HG02763 (cell line): Measurements from ENCODE around the gene HERPUD1.

Experiments
- ATAC-seq: cut with Tn5 transposase; IDR thresholded peaks from one replicate; pipeline ENCODE4 v1.9.1; 2021; ENCODE audit warnings: mild to moderate bottlenecking, moderate library complexity; ENCODE audit not compliant: unreplicated experiment

The HERPUD1 gene

DNA sequence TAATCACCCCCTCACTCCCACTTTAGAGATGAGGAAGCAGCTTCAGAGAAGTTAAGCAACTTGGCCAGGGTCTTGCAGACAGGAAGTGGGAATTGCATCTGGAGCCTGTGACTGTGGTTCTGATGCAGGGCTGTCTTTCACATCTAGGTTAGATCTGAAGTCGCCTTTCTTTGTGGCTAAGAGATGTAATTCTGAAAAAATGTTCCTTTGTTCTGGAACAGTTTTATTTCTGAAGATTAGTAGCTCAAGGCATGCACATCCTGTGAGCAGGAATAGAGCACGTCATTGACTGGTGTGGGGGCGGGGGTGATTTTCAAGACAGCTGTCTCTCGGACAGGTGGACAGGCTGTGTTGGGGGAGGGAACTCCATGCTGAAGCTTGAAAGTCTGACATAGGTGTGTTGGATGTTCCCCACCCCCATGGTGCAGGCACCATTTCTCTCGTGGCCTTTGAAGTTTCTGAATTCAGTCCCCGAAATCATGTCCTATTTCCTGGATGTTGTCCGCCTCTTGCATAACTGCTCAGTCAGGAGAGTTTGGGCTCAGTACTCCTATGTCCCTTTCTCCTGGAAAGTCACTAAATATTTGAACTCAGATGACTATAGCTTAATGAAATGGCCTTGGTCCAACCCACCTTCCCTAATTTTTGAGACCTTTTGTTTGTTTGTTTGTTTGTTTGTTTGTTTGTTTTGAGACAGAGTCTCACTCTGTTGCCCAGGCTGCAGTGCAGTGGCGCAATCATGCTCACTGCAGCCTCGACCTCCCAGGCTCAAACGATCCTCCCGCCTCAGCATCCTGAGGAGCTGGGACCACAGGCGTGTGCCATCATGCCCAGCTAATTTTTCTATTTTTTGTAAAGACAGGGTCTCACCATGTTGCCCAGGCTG lies 21.0 kb upstream of the HERPUD1 start:
- no peak for ATAC-seq

GRCh38 chr16:56911771-56912571 lies 20.0 kb upstream of the HERPUD1 start:
- peak; percentile 66 for ATAC-seq

GRCh38 chr16:56912746-56913708 lies 18.9 kb upstream of the HERPUD1 start:
- ATAC-seq, result no peak

DNA sequence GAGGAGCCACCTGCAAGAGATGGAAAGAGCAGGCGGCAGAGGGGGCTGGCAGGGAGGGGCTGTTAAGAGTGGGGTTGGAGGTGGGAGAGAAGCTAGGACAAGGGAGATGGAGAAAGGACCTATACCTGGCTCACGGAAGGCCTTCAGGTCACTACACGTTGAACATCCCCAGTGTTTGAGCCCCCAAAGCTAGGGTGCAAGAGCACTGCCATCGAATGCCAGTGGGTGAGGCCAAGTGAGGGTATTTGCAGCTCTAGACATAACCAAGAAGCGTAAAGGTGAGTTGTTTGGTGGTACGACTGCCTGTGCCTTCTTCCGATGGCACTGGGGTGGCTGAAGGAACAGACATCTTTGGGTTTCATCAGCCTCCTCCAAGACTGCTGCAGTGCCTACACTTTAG lies 17.0 kb upstream of the HERPUD1 start:
- no peak for ATAC-seq

DNA sequence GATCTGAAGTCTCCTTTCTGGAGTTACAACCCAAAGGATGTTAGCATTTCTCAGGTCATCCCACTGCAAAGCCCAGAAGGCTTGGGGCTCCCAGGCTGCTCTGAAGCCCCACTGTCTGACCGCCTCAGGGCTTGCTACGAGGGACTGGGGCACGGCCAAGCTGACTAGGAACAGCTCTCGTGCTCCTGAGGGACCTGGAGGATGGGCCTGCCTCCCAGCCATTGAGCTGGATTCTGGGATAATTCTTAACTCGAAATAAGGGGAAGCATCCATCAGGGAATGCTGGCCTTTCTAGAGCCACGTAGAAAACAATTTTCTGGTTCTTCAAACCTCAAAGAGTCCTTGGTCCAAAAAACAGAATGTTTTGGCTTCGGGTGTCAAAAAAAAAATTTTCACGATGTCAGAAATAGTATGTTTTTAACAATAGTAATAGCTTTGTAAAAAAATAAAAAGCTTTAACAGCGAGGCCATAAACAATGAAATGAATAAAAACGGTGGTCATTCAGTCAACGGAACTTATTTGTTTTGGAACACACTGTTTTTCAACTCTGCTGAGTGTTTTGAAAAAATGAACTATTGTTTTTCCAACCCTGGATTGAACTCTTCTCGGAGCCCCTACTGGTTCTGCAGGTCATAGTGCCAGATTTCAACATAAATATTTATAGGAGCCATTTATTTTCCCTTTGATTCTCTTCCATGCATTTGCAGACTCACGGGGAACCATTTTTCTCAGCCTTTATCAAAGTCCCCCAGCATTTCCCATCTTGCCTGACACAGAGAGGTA lies 16.4 kb upstream of the HERPUD1 start:
- no peak for ATAC-seq

GRCh38 chr16:56916571-56917403 lies 15.2 kb upstream of the HERPUD1 start:
- peak; percentile 73 for ATAC-seq

- no peak for ATAC-seq
Measured at GRCh38 chr16:56918467-56919012, 13.4 kb upstream of the HERPUD1 start.

DNA sequence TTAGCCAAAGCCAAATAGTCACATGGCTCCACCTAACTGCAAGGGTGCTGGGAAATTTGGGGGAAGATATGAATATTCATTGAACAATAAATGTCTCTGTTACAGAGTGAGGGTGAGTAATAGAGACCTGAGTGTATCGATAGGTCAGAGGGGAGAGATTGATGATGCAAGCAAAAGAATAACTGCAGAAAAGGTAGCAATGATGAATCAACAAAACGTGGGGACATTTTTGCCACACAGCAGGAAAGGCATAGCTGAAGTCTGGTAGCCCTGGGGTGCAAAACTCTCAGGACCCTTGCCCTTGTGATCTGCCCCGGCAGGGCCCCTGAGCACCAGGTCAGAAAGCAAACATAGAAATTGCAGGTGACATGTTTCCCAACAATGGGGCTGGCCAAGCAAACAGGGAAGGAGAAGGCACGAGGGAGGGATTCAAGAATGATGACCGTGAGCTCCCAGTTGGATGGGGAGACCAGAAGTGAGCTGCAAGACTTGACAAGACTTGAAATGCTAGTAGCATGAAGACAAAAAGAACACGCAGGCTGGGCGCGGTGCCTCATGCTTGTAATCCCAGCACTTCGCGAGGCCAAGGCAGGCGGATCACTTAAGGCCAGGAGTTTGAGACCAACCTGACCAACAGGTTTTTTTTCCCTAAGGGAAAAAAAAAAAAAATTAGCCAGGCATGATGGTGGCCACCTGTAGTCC lies 12.7 kb upstream of the HERPUD1 start:
- ATAC-seq, result no peak

GRCh38 chr16:56921571-56921970 lies 10.4 kb upstream of the HERPUD1 start:
- no peak for ATAC-seq

DNA sequence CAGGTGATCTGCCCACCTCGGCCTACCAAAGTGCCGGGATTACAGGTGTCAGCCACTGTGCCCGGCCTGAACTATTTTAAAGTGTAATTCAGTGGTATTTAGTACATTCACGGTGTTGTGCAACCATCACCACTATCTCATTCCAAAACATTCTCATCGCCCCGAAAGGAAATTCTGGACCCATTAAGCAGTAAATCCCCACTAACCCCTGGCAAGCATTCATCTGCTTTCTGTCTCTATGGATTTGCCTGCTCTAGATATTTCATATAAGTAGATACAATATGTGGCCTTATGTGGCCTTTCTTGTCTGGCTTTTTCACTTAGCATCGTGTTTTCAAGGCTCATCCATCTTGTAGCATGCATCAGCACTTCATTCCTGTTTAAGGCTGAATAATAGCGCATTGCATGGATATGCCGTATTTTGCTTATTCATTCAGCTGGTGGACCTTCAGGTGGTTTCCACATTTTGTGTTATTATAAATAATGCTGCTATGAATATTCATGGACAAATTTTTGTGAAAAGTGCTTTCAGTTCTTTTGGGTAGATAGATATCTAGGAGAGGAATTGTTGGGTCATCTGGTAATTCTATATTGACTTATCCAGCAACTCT lies 8.4 kb upstream of the HERPUD1 start:
- ATAC-seq, result no peak

DNA sequence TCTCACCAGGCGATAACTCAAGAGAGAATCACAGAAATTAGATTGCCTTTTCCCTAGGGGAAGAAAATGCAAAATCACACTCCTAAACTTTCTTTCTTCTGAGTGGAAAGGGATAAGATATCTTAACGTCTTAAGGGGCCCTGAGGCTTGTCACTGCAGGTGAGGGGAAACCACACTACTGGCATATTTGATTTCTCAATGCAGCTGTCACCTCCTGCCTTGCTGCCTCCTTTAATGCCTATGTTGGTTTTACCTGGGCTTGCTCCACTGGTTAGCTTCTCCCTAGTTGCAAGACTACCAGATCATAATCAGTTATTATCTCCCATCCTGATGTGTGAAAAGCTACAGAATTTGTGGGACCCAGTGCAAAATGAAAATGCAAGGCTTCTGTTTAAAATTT lies 4.5 kb upstream of the HERPUD1 start:
- ATAC-seq, result no peak

DNA sequence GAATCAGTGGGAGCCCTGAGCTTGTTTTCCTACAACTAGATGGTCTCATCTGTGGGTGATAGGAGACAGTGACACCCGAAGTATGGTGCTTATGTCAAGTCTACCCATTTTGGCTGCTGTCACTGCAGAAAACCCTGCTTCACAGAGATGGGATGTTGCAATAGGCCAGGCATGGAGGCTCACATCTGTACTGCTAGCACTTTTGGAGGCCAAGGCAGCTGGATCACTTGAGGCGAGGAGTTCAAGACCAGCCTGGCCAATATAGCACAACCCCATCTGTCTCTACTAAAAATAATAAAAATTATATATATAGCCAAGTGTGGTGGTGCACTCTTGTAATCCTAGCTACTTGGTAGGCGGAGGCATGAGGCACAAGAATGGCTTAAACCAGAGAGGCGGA lies 2.3 kb upstream of the HERPUD1 start:
- ATAC-seq, result no peak

- no peak for ATAC-seq
Measured at GRCh38 chr16:56930486-56931270, 1.3 kb upstream of the HERPUD1 start.

DNA sequence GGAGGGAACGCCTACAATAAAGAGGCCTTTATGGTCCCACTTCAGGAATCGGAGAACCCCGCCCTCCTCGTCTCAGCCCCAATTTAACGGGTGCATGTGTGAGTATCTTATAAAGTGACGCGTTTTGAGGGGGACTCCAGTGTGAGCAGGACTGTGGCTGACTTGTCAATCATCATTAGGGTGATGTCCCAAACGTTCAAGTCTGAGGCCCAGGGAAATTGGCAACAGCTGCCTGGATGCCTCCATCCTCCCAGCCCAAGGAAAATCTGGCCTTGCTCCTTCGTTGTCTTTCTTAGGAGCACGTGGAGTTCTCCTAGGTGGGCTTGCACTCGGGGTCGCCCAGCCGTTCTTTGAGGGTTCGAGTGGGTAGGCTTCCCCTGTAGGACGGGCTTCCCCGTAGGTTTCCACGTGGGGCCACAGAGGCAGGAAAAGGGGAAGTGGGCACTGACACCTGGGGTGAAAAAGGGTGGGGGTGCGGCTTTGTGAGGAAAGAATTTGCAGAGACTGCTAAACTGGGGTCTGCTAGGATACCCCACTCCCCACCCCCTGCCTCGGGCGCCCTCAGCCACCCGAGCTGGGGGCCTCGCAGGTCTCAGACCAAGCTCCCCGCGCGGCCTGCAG lies 561 bp upstream of the HERPUD1 start:
- ATAC-seq, result peak; percentile 40

- no peak for ATAC-seq
Measured at GRCh38 chr16:56932721-56933619, 1.0 kb downstream of the HERPUD1 start.
